GM19467 (cell line): ENCODE results near the gene PLEKHM3.
"Not testable (repeated sequence)": the region's sequence is repeated elsewhere in the genome, so short reads cannot be mapped to it uniquely, and the experiment has no call there.

Experiments used
- ATAC-seq: cut with Tn5 transposase; IDR thresholded peaks from one replicate; pipeline ENCODE4 v1.9.1; 2021; ENCODE audit warnings: mild to moderate bottlenecking, moderate library complexity; ENCODE audit not compliant: unreplicated experiment

Gene PLEKHM3

GRCh38 chr2:208037564-208038487 lies 12.5 kb upstream of the PLEKHM3 start:
- no peak for ATAC-seq

GRCh38 chr2:208036357-208036756 lies 11.0 kb upstream of the PLEKHM3 start:
- no peak for ATAC-seq

GRCh38 chr2:208034503-208035140 lies 9.3 kb upstream of the PLEKHM3 start:
- ATAC-seq, result no peak

- peak; percentile 78 for ATAC-seq
Observed at GRCh38 chr2:208033701-208034502, 8.6 kb upstream of the PLEKHM3 start.

GRCh38 chr2:208031608-208032019 lies 6.3 kb upstream of the PLEKHM3 start:
- ATAC-seq, result no peak

DNA sequence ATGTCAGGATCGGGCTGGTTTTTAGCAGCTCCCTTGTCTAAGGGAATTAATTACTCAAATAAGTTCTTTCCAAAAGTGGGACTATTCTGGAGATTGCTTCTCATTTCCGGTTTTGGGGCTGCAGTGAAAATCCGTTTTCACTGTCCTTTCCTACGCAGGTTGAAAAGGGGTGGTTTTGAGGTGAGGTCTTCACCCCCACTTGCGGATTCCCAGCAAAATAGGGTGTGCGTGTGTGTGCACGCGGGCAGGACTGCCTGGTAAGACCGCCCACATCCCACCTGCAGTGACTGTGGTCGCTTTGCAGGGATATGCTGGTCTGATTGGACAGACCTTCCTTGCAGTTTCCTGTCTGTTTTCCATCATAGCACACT lies 472 bp upstream of the PLEKHM3 start:
- peak; percentile 26 for ATAC-seq

- no peak for ATAC-seq
Observed at GRCh38 chr2:208024091-208024490, 1.2 kb downstream of the PLEKHM3 start.

DNA sequence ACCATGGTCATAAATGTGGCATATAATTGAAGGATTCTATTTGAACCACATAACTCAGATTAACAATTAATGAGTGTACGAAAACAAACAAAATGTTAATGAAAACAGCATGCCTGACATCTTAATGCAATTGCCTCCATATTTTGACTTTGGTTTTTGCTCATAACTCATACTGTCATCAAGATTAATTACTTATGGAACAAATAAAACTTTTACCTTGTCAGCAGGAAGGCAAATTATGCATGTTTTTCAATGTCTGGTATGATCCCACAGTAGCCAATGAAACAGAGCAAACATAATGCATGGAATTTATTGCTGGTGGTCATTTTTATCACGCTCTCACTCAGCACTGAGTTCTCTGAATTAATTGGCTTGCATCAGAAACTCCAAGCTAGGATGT lies 5.1 kb downstream of the PLEKHM3 start:
- ATAC-seq, result no peak

GRCh38 chr2:208018124-208018712 lies 7.1 kb downstream of the PLEKHM3 start:
- ATAC-seq, result not testable (repeated sequence)

DNA sequence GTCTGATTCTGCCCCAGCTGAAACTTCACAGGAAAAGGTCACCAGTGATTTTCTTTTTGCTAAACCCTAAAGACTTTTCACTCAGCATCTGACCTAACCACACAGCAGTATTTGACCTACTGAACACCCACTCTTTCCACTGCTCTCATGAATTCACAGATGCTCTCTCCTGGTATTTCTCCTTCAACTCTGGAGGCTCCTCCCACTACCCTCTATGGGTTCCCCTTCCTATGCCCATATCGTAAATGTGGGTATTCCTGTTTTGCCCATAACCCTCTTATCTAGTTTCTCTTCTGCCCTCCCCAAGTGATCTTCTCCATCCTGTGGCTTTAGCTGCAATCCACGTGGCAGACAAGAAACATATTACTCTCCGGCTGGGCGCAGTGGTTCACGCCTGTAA lies 7.6 kb downstream of the PLEKHM3 start:
- no peak for ATAC-seq

- ATAC-seq, result no peak
Observed at GRCh38 chr2:208015475-208015874, 9.9 kb downstream of the PLEKHM3 start.

GRCh38 chr2:208013285-208014178 lies 11.8 kb downstream of the PLEKHM3 start:
- ATAC-seq, result no peak

DNA sequence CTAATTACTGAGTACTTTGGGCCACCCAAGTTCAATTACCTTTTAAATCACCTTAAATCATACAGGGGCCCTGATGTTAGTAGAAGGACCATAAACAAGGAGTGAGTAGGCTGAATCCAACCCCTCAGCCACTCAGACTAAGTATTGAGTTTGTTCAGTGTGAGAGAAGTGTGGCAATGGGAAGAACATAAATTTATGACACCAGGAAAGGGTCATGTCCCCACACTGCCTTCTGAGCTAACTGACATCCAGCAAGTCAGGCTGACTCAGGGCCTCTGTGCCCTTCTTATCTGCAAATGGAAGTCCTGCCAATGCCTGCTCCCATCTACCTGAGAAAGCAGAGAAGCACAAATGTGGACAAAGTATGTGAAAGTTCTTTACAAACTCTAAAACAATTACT lies 12.9 kb downstream of the PLEKHM3 start:
- no peak for ATAC-seq

GRCh38 chr2:208010506-208010905 lies 14.8 kb downstream of the PLEKHM3 start:
- no peak for ATAC-seq

- ATAC-seq, result no peak
Observed at GRCh38 chr2:208006833-208007232, 18.5 kb downstream of the PLEKHM3 start.

GRCh38 chr2:208006337-208006736 lies 19.0 kb downstream of the PLEKHM3 start:
- ATAC-seq, result no peak

DNA sequence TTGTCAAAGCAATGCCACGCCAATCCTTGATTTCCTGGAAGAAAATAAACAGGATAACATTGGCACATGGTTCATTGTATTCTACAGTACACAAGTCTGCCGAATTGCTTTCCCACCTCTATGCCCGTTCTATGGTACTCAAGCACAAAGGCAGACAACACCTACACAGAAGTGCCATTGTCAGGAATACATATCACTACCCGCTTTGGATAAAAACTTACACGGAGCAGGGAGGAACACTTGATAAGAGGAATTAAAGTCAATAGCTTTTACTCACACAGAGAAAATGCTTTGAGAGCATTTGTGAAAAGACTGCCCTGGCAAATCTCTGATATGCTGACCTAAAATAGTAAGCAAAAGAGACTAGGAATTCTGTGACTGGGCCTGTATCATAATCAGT lies 23.4 kb downstream of the PLEKHM3 start:
- no peak for ATAC-seq

DNA sequence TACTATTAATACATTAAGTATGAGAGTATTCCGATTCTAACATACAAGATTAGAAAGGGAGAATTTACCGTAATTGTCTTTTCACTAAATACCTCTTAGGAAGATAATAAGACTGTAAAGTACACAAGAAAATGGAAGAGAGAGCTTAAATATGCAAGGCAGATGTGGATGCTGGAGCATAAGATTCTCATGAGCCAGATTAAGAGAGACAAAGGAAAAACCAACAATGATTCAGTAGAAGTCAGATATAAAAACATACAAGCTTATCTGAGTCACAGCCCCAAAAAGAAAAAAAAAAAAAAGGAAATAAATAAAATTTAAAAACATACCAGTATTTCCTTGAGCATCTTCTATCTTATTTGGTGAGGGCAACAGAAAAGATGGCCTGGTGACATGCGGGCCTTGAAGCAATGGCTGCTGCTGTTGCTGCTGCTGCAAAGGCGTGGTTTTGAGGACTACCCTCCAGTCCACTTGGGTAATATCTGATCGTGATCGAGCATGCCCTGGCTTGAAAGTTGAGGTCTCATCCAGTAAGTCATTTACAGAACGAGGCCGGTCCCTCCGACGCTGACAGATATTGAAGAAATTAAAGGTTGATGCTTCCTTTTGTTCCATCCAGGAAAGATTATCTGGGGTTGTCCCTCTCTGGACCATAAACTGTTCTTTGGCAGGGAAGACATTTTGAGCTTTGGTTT lies 24.5 kb downstream of the PLEKHM3 start:
- ATAC-seq, result no peak

GRCh38 chr2:207996848-207997247 lies 28.5 kb downstream of the PLEKHM3 start:
- ATAC-seq, result no peak
